Left lobe of liver (tissue), 2 donors: ENCODE results near the gene FSIP1. TPM values are rescaled to one million over a fixed set of nuclear protein-coding genes. Genes with fewer than 3 reads are reported as not detected.

ENCODE experiments used
- ATAC-seq: fragments of 200-7000 bp; cut with Tn5 transposase; one replicate; pipeline ENCODE4 v1.9.1; 2020; ENCODE audit warnings: mild to moderate bottlenecking, moderate library complexity
- DNase-seq: peaks from one replicate; pipeline ENCODE4 v3.0.0-alpha.2; 2020; ENCODE audit warnings: low spot score
- total RNA-seq: library from RNA; stranded (reverse); gene quantifications from one replicate; pipeline ENCODE4 v1.2.1, GENCODE V29; 2021
- donor health status: DM: no; HTN: no; CAD: no; lungs with moderate emphysema.
- donor health status: DM: no; HTN: yes; CAD: no.

Gene FSIP1
- total RNA-seq, 1 donor from 2014 or later, result not detected

GRCh38 chr15:39598958-39599845, 183.4 kb downstream of the FSIP1 start:
- no peak for ATAC-seq
- no peak for DNase-seq

GRCh38 chr15:39598186-39598850, 184.3 kb downstream of the FSIP1 start:
- ATAC-seq (no peak), DNase-seq (no peak)

GRCh38 chr15:39597751-39598185, 184.9 kb downstream of the FSIP1 start:
- no peak for DNase-seq
- no peak for ATAC-seq

- DNase-seq (no peak), ATAC-seq (no peak)
Measured at GRCh38 chr15:39597336-39597735, 185.3 kb downstream of the FSIP1 start.

- ATAC-seq (no peak), DNase-seq (no peak)
Measured at GRCh38 chr15:39596358-39597051, 186.1 kb downstream of the FSIP1 start.

- no peak for DNase-seq
- no peak for ATAC-seq
Measured at GRCh38 chr15:39595338-39596221, 187.1 kb downstream of the FSIP1 start.

GRCh38 chr15:39594446-39595337, 187.9 kb downstream of the FSIP1 start:
- no peak for DNase-seq
- no peak for ATAC-seq

GRCh38 chr15:39593656-39594445, 188.8 kb downstream of the FSIP1 start:
- DNase-seq (no peak), ATAC-seq (no peak)

- DNase-seq, result no peak
- no peak for ATAC-seq
Measured at GRCh38 chr15:39593071-39593655, 189.5 kb downstream of the FSIP1 start.

- DNase-seq, result no peak
- no peak for ATAC-seq
Measured at GRCh38 chr15:39592500-39592899, 190.1 kb downstream of the FSIP1 start.

GRCh38 chr15:39591896-39592315, 190.7 kb downstream of the FSIP1 start:
- no peak for ATAC-seq
- DNase-seq, result no peak

- ATAC-seq (no peak), DNase-seq (no peak)
Measured at GRCh38 chr15:39591141-39591895, 191.3 kb downstream of the FSIP1 start.

- DNase-seq (no peak), ATAC-seq (no peak)
Measured at GRCh38 chr15:39589815-39590644, 192.6 kb downstream of the FSIP1 start.

- DNase-seq (no peak), ATAC-seq (no peak)
Measured at GRCh38 chr15:39589193-39589814, 193.3 kb downstream of the FSIP1 start.

- ATAC-seq, result no peak
- no peak for DNase-seq
Measured at GRCh38 chr15:39588531-39589192, 194.0 kb downstream of the FSIP1 start.
